ENCODE data around the gene SLC27A1. TPM values are rescaled to one million over a fixed set of nuclear protein-coding genes. Genes with fewer than 3 reads are reported as not detected.

The SLC27A1 gene
- total and polyA plus RNA-seq, 2 experiments from 2014 or later = 3.5 to 11.6 TPM

DNA sequence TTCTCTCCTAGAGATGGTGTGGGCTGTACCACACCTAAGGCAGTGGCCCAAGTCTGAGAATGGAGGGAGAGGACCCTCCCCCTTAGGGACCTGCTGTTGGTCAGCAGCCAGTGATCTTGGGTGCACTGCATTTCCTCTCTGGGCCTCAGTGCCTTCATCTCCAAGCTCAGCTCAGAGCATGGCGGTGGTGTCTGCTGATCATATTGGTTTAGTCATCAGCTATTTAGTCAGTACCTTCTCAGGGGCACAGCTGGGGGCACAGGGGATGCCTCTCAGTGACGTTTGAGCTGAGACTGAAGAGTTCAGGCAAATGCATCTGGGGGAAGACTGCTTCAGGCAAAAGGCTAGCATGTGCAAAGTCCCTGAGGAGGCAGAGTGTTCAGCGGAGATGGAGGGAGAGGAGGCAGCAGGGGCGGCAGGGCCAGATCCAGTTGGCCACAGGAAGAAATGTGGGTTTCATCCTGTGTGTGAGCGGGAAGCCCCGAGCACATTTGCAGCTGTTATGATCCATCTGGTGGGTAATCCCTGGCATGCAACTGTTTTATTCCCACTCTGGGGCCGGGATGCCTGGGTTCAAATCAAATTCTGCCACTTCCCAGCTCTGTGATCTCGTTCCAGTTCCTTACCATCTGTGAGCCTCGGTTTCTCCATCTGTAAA lies 25.4 kb downstream of the SLC27A1 start (continued):
- TF ChIP-seq EZH2phosphoT487 (IDR thresholded peaks at IDR 0.05; ENCODE audit: unreplicated experiment) = no peak
- TF ChIP-seq JUNB (IDR thresholded peaks at IDR 0.05; ENCODE audit: unreplicated experiment) = no peak
- TF ChIP-seq, protein P1, sequence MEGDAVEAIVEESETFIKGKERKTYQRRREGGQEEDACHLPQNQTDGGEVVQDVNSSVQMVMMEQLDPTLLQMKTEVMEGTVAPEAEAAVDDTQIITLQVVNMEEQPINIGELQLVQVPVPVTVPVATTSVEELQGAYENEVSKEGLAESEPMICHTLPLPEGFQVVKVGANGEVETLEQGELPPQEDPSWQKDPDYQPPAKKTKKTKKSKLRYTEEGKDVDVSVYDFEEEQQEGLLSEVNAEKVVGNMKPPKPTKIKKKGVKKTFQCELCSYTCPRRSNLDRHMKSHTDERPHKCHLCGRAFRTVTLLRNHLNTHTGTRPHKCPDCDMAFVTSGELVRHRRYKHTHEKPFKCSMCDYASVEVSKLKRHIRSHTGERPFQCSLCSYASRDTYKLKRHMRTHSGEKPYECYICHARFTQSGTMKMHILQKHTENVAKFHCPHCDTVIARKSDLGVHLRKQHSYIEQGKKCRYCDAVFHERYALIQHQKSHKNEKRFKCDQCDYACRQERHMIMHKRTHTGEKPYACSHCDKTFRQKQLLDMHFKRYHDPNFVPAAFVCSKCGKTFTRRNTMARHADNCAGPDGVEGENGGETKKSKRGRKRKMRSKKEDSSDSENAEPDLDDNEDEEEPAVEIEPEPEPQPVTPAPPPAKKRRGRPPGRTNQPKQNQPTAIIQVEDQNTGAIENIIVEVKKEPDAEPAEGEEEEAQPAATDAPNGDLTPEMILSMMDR (conservative IDR thresholded peaks at IDR 0.05; ENCODE audit: low read depth in 2 of 2) = no peak
- TF ChIP-seq POLR2AphosphoS5 (IDR thresholded peaks at IDR 0.05; ENCODE audit: low read depth) = no peak
- no peak for TF ChIP-seq NANOG (IDR thresholded peaks at IDR 0.05; ENCODE audit: borderline replicate concordance)

- Histone ChIP-seq H2AFZ (peak overlapping the region; percentile 96; the same call in 1 of the 2 replicates), H3K27ac (ENCODE audit: low read depth) (no peak overlapping the region), H4K20me1 (replicated peaks; ENCODE audit: insufficient read depth) (no peaks in the 10 kb centered on the region), H3F3A (replicated peaks; ENCODE audit: low read depth) (peaks cover 16% of the 10 kb centered on the region), H3K79me2 (replicated peaks; ENCODE audit: insufficient read depth) (no peaks in the 10 kb centered on the region), H3K36me3 (ENCODE audit: insufficient read depth) (no peaks in the 10 kb centered on the region), H3K4me2 (peak overlapping the region; percentile 85), H3K4me3 (peak overlapping the region; percentile 65), H3K27me3 (ENCODE audit: insufficient read depth) (peaks cover 6% of the 10 kb centered on the region; the same call in 1 of the 2 replicates), H3K9me2 (ENCODE audit: insufficient read depth) (no peaks in the 10 kb centered on the region), H3K4me1 (ENCODE audit: insufficient read depth) (peaks cover 13% of the 10 kb centered on the region)
- DNase-seq (ENCODE audit: low spot score) (peak; percentile 94), ATAC-seq (peak; percentile 82)
- no peaks in the 10 kb centered on the region; the same call in 2 of the 3 replicates for H3K9me3 Mint-ChIP-seq
- TF ChIP-seq JUNB (IDR thresholded peaks at IDR 0.05; ENCODE audit: unreplicated experiment) = no peak
- no peak for TF ChIP-seq ZNF462 (CRISPR knock-in tag; IDR thresholded peaks at IDR 0.05)
- TF ChIP-seq, protein P1 (conservative IDR thresholded peaks at IDR 0.05; ENCODE audit: low read depth in 2 of 2) = peak; percentile 95 to 100
- TF ChIP-seq CREB1 (CRISPR knock-in tag; IDR thresholded peaks at IDR 0.05; ENCODE audit: low read depth) = peak; percentile 70
- TF ChIP-seq ZNF331 (CRISPR knock-in tag; IDR thresholded peaks at IDR 0.05; ENCODE audit: low read depth) = no peak
- peak overlapping the region; percentile 79 for H3K4me3 Mint-ChIP-seq
- H3K27me3 Mint-ChIP-seq (ENCODE audit: insufficient read depth, low read depth, poor library complexity) = peaks cover 15% of the 10 kb centered on the region
- peaks cover 24% of the 10 kb centered on the region for H3K4me1 Mint-ChIP-seq
- H3K27ac Mint-ChIP-seq = no peak overlapping the region
- H3K36me3 Mint-ChIP-seq (ENCODE audit: low read depth) = no peaks in the 10 kb centered on the region
Measured at GRCh38 chr19:17496337-17496997, 26.1 kb downstream of the SLC27A1 start.
